Breast epithelium (tissue), 3 donors: Measurements from ENCODE around the gene CCSAP.

Experiments used
- CTCF ChIP-seq, 3 donors: fragments of 450-650 bp; IDR thresholded peaks; one replicate each; pipeline ENCODE4 v1.5.1; 2016 to 2017; ENCODE audit warnings: antibody characterized with exemption in 3 of 3, mild to moderate bottlenecking in 3 of 3, moderate library complexity in 3 of 3
- POLR2A ChIP-seq: fragments of 450-650 bp; IDR thresholded peaks from one replicate; pipeline ENCODE4 v1.6.1; 2016; ENCODE audit warnings: antibody characterized with exemption, mild to moderate bottlenecking, moderate library complexity
- POLR2AphosphoS5 ChIP-seq, 3 donors: sonication (generic); formaldehyde crosslinking; IDR thresholded peaks; one replicate each; pipeline ENCODE4 v1.6.1; 2017; ENCODE audit warnings: antibody characterized with exemption in 3 of 3

GRCh38 chr1:229349463-229350385 is 6.9 kb upstream of the CCSAP start:
- TF ChIP-seq CTCF (IDR thresholded peaks at IDR 0.05) (no peak), POLR2A (no peak), POLR2AphosphoS5 (IDR thresholded peaks at IDR 0.05) (no peak)
